ENCODE measurements around the gene KRTAP2-2. TPM values are rescaled to one million over a fixed set of nuclear protein-coding genes. Genes with fewer than 3 reads are reported as not detected.
"Not testable (repeated sequence)": the region's sequence is repeated elsewhere in the genome, so short reads cannot be mapped to it uniquely, and the experiment has no call there.

The KRTAP2-2 gene
- total and polyA plus RNA-seq, 8 donors = not detected

- H3K4me1 ChIP-seq = no peaks in the 10 kb centered on the region
- H3K36me3 ChIP-seq = no peaks in the 10 kb centered on the region
- no peaks in the 10 kb centered on the region for H3K9me3 ChIP-seq
- no peak for TF ChIP-seq CTCF (IDR thresholded peaks at IDR 0.05)
- no peak for DNase-seq
- H3K27me3 ChIP-seq = peaks cover 0 to 10% (median 3%) of the 10 kb centered on the region in 4 donors
- FAIRE-seq = no peak
- H3K27ac ChIP-seq = no peak overlapping the region
- H3K4me3 ChIP-seq = no peak overlapping the region
- WGBS, 2 donors = 65 to 72% methylated on average over 1 of the region's 1 CpG
- intact Hi-C loops (cut with DNase I) = no loop called here
- ATAC-seq = peak in 1 of 4 donors; percentile 29
Measured at GRCh38 chr17:41061964-41062363, 6.9 kb upstream of the KRTAP2-2 start.

- Histone ChIP-seq H3K4me3 (no peak within 1 kb of the TSS), H3K9me3 (no peaks in the 10 kb centered on the region), H3K27ac (no peak within 1 kb of the TSS), H3K27me3 (peaks cover 0 to 10% (median 3%) of the 10 kb centered on the region in 4 donors), H3K36me3 (no peaks in the 10 kb centered on the region), H3K4me1 (no peaks in the 10 kb centered on the region)
- intact Hi-C loops (cut with DNase I) = no loop called here
- FAIRE-seq (no peak), ATAC-seq (no peak), DNase-seq (no peak)
- WGBS, 2 donors = 52 to 54% methylated on average over 6 of the region's 6 CpGs
- TF ChIP-seq CTCF (IDR thresholded peaks at IDR 0.05) = no peak
Measured at GRCh38 chr17:41060052-41060604, 5.1 kb upstream of the KRTAP2-2 start, which contains the start of gene KRTAP2-3. Gene KRTAP2-3 (minus strand): TSS chr17:41060114. CDS start chr17:41060050, 64 bp downstream.

- DNase-seq; H3K4me1 ChIP-seq; FAIRE-seq; H3K27ac ChIP-seq; ATAC-seq; H3K36me3 ChIP-seq; H3K27me3 ChIP-seq; H3K9me3 ChIP-seq; intact Hi-C loops (cut with DNase I); H3K4me3 ChIP-seq: not testable (repeated sequence)
- 23 to 33% methylated on average over 10 to 13 of the region's 31 CpGs for WGBS, 2 donors
Measured at GRCh38 chr17:41059276-41060051, 4.4 kb upstream of the KRTAP2-2 start.

- H3K9me3 ChIP-seq = no peaks in the 10 kb centered on the region
- WGBS, 2 donors = 67 to 86% methylated on average over 5 of the region's 5 CpGs
- H3K27ac ChIP-seq = no peak overlapping the region
- no peak overlapping the region for H3K4me3 ChIP-seq
- H3K36me3 ChIP-seq = no peaks in the 10 kb centered on the region
- H3K4me1 ChIP-seq = no peaks in the 10 kb centered on the region
- FAIRE-seq (no peak), DNase-seq (no peak), ATAC-seq (no peak)
- intact Hi-C loops (cut with DNase I) = no loop called here
- no peak for TF ChIP-seq CTCF (IDR thresholded peaks at IDR 0.05)
- H3K27me3 ChIP-seq = peaks cover 0 to 10% (median 3%) of the 10 kb centered on the region in 4 donors
Measured at GRCh38 chr17:41058741-41059140, 3.7 kb upstream of the KRTAP2-2 start.

GRCh38 chr17:41057547-41057946 is 2.5 kb upstream of the KRTAP2-2 start:
- no peak for ATAC-seq
- intact Hi-C loops (cut with DNase I) = no loop called here
- no peak for TF ChIP-seq CTCF (IDR thresholded peaks at IDR 0.05)
- Histone ChIP-seq H3K36me3 (no peaks in the 10 kb centered on the region), H3K9me3 (no peaks in the 10 kb centered on the region), H3K27me3 (peaks cover 0 to 10% (median 3%) of the 10 kb centered on the region in 4 donors), H3K4me1 (no peaks in the 10 kb centered on the region), H3K4me3 (no peak overlapping the region), H3K27ac (no peak overlapping the region)
- no peak for FAIRE-seq
- 88 to 93% methylated on average over 1 of the region's 1 CpG for WGBS, 2 donors
- DNase-seq = no peak

- intact Hi-C loops (cut with DNase I); H3K27ac ChIP-seq; H3K27me3 ChIP-seq; H3K4me1 ChIP-seq; DNase-seq; H3K9me3 ChIP-seq; ATAC-seq; H3K36me3 ChIP-seq; FAIRE-seq; H3K4me3 ChIP-seq: not testable (repeated sequence)
- 54 to 58% methylated on average over 7 to 9 of the region's 9 CpGs for WGBS, 2 donors
Measured at GRCh38 chr17:41054556-41054955, 474 bp downstream of the KRTAP2-2 start.
